Subcutaneous adipose tissue (tissue), 4 donors: ENCODE results near the gene LRAT. TPM values are rescaled to one million over a fixed set of nuclear protein-coding genes. Genes with fewer than 3 reads are reported as not detected.

ENCODE experiments used
- total RNA-seq, 4 donors: library from RNA; depleted of rRNA; stranded (reverse); fragments of >200 nt; gene quantifications; one replicate each; pipeline ENCODE4 v1.1.0, GENCODE V29; 2016
- TF ChIP-seq, protein P1 (sequence below): fragments of 450-650 bp; IDR thresholded peaks from one replicate; pipeline ENCODE4 v1.5.1; 2016; ENCODE audit warnings: low read depth, mild to moderate bottlenecking, control low read depth, antibody characterized with exemption, moderate library complexity

LRAT gene
- total RNA-seq, 4 donors from 2014 or later = not detected

DNA sequence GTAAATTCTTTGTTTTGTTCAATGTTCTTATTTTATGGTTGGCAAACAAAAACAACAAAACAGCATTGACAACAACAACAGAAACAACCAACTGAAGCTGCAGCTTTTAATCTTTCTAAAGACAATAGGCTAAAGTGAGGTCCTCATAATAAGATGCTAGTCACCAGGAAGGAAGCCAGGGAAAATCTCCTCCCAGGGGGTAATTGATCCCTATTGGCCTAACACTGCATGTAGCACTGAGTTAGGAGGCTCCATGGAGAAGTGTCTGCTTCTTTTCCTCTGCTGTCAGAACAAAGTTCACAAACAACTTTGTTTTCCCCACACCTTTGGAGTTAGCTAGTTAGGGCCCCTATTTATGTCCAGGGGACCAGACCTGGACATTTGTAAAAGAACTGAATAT lies 4.7 kb upstream of the LRAT start:
- TF ChIP-seq, protein P1, sequence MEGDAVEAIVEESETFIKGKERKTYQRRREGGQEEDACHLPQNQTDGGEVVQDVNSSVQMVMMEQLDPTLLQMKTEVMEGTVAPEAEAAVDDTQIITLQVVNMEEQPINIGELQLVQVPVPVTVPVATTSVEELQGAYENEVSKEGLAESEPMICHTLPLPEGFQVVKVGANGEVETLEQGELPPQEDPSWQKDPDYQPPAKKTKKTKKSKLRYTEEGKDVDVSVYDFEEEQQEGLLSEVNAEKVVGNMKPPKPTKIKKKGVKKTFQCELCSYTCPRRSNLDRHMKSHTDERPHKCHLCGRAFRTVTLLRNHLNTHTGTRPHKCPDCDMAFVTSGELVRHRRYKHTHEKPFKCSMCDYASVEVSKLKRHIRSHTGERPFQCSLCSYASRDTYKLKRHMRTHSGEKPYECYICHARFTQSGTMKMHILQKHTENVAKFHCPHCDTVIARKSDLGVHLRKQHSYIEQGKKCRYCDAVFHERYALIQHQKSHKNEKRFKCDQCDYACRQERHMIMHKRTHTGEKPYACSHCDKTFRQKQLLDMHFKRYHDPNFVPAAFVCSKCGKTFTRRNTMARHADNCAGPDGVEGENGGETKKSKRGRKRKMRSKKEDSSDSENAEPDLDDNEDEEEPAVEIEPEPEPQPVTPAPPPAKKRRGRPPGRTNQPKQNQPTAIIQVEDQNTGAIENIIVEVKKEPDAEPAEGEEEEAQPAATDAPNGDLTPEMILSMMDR = no peak

DNA sequence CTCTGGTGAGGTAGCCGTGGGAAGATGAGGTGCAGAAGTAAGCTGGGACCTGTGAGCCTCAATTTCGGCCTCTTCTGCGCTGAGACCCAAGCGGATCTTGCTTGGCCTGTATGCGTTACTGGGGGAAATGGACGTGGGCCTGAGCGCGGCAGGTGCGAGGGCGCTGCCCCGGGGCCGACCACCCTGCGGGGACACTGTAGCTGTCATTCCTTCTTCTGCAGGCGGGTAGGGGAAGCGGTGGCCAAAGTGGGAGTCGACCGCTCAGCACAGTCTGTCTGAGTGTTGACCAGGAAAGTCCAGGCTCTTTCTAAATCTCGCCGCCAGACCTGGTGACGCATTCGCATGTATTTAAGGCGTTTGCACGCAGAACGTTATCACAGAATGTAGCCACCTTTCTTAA lies 3.3 kb upstream of the LRAT start:
- TF ChIP-seq, protein P1 = no peak

DNA sequence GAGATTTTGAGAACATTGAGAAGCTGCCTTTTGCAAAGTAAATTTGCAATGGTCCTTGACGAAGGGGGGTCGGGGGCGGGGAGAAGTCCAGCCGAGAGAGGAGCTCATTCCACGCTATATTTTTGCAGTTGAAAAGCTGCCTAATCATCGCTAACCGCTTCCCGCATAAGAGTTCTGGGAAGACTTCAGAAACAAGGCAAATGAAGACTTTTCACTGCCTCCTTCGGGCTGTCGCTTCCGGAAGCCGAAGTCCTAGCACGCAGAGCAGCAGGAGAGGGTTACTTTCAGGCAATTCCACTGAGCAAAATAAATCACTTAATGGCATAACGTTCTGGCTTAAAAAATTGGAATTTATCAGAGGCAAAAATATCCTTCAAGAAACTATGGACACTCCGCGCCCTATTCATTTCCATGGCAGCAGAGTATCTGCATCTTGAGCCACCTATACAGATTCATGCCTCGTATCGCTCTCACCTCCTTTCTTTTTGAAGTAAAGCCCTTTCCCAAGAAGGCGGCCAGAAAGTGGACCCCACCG lies 2.6 kb upstream of the LRAT start:
- TF ChIP-seq, protein P1 = no peak

DNA sequence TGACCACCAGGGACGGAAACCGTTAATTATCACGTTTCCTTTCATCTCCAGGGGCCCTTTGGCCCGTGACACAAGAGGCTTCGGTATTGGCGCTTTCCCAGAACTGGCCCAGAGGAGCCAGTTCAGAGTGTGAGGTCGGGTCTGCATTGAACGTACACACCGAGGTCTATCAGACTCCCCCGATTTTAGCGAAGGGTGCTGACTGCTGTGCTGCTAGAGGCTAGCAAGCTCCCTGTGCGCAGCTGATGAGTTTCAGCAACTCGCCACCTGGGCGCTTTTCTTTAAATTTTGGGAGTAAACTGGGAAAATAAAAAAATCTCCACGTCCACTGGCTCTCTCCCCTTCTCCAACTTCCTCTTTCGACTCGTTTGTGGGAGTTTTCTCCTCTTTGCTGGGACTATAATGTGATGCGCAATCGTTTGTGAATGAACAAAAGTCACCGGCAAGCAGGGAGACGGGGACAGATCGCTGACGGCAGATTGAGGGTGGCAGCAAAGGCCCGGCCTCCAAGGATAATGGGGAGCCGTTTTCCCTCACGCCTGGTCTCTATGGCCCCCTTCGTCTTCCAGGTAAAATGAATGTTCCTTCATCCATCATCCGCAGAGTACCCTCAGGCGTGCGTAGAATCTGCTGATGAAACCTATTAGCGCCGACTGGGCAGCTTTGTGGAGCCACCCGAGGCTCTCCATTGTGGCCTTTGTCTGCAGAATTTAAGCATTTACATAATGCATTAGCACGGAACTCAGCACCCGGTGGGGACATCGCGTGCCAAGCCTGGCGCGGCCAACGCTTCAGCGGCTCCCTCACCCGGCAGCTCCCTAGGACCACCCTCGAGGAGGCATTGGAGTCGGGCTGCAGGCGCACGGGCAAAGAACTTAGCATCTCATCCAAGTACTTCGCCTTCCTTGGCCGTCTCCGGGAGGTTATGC lies 1.6 kb upstream of the LRAT start:
- TF ChIP-seq, protein P1 = no peak

DNA sequence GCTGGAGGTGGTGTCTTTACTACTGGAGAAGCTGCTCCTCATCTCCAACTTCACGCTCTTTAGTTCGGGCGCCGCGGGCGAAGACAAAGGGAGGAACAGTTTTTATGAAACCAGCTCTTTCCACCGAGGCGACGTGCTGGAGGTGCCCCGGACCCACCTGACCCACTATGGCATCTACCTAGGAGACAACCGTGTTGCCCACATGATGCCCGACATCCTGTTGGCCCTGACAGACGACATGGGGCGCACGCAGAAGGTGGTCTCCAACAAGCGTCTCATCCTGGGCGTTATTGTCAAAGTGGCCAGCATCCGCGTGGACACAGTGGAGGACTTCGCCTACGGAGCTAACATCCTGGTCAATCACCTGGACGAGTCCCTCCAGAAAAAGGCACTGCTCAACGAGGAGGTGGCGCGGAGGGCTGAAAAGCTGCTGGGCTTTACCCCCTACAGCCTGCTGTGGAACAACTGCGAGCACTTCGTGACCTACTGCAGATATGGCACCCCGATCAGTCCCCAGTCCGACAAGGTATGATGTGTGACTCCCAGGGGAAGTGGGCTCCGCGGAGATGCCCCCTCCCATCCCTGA lies 634 bp downstream of the LRAT start:
- TF ChIP-seq, protein P1 = no peak

DNA sequence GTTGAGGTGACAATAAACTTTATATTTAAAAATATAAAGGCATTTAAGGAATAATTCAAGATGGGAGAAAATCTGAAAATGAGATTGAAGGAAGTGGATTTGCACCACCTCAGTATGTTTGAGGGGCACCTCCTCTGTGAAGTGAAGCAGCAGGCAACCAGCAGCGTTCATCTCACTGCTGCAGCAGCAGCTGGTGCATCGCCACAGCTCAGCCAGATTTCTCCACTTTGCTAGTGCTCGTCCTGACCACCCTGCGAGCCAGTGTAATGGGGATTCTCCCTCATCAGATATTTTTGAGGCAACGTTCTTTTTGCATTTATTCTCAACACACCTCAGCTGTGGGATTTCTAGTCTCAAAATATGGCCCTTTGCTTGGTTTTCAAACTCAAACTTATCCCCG lies 13.9 kb downstream of the LRAT start:
- TF ChIP-seq, protein P1 = no peak

DNA sequence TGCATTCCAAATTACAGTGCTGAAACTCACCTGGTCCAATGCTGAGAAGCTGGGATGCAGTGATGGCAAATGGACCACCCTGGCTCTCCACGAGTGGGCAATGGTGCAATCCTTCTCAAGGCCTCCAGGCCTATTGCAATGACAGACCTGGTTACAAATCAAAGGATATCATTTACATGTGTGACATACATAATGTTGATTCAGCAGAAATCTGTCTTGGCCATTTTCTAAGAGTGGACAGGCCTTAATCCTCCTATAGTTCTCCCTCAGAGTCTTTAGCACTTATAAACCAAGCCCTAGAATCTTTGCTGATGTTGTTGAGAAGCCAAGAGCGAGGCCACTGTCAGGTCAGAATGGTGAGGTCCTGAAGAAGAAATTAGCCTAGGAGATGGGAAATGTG lies 17.1 kb downstream of the LRAT start:
- TF ChIP-seq, protein P1 = no peak
